H1 (cell line): Measurements from ENCODE around the gene THAP11. TPM values are rescaled to one million over a fixed set of nuclear protein-coding genes. Genes with fewer than 3 reads are reported as not detected.

ENCODE experiments used
- CTCF ChIA-PET: fragments of 300-600 bp; sonication (Branson Sonifier 250); formaldehyde crosslinking; loops from one replicate; lab custom pipeline; 2021; ENCODE audit not compliant: partially characterized antibody; lab: Charles Lee
- POLR2A ChIA-PET: fragments of 300-600 bp; sonication (Branson Sonifier 250); formaldehyde crosslinking; loops from one replicate; lab custom pipeline; 2021; ENCODE audit warnings: inconsistent platforms; ENCODE audit not compliant: partially characterized antibody; lab: Charles Lee
- DNase-seq, 2 experiments: peaks; one replicate each; pipeline versions ENCODE4 v3.0.0 to v3.0.0-alpha.2; 2010 to 2022; ENCODE audit warnings: low spot score in 2 of 2, low read depth in 1 of 2, mixed read lengths in 1 of 2
- FAIRE-seq: peaks from 2 replicates; lab custom pipeline; 2011; peaks lifted over from hg19 to GRCh38; lab: Jason Lieb, UNC
- H2AFZ ChIP-seq: 2 replicates; pipeline ENCODE4 v1.8.1; 2012; ENCODE audit warnings: low read length, inconsistent platforms
- H2AK5ac ChIP-seq: 2 replicates; pipeline ENCODE4 v1.6.1; 2013; ENCODE audit warnings: low read depth, low read length
- H2BK120ac ChIP-seq: replicated peaks from 2 replicates; pipeline ENCODE3; 2013; ENCODE audit warnings: low read depth, low read length, inconsistent platforms
- H2BK12ac ChIP-seq: 2 replicates; pipeline ENCODE4 v1.6.1; 2013; ENCODE audit warnings: low read depth, low read length
- H2BK15ac ChIP-seq: 2 replicates; pipeline ENCODE4 v1.6.1; 2013; ENCODE audit warnings: low read length
- H2BK20ac ChIP-seq: 2 replicates; pipeline ENCODE4 v1.6.1; 2013; ENCODE audit warnings: low read length
- H2BK5ac ChIP-seq: 2 replicates; pipeline ENCODE4 v1.6.1; 2013; ENCODE audit warnings: low read depth, low read length
- H3K14ac ChIP-seq: 2 replicates; pipeline ENCODE4 v1.6.1; 2013; ENCODE audit warnings: inconsistent platforms; ENCODE audit not compliant: insufficient read length
- H3K18ac ChIP-seq: 2 replicates; pipeline ENCODE4 v1.6.1; 2013; ENCODE audit warnings: low read length; ENCODE audit errors: extremely low read depth
- H3K23ac ChIP-seq: 2 replicates; pipeline ENCODE4 v1.6.1; 2013; ENCODE audit warnings: inconsistent platforms; ENCODE audit not compliant: insufficient read length
- H3K23me2 ChIP-seq: 2 replicates; pipeline ENCODE4 v1.6.1; 2013; ENCODE audit warnings: low read depth, low read length
- H3K27ac ChIP-seq: 2 replicates; pipeline ENCODE4 v1.6.1; 2011; ENCODE audit warnings: low read depth, low read length, inconsistent platforms
- H3K27me3 ChIP-seq, 4 experiments: replicated peaks in 1 of 4; 1 replicate in 1 of 4; 2 replicates in 3 of 4; pipeline versions ENCODE4 v1.6.1 to v1.8.1; 2011 to 2013; ENCODE audit warnings: low read length in 3 of 4, mild to moderate bottlenecking in 3 of 4, inconsistent platforms in 2 of 4, mixed read lengths in 2 of 4, moderate library complexity in 1 of 4; ENCODE audit not compliant: control insufficient read depth in 3 of 4, insufficient read depth in 3 of 4; ENCODE audit errors: extremely low read depth in 1 of 4
- H3K36me3 ChIP-seq, 4 experiments: 2 replicates each; pipeline versions ENCODE4 v1.6.1 to v1.8.1; 2011 to 2013; ENCODE audit warnings: mild to moderate bottlenecking in 4 of 4, low read length in 3 of 4, moderate library complexity in 2 of 4, control low read depth in 1 of 4, inconsistent platforms in 1 of 4; ENCODE audit not compliant: insufficient read depth in 4 of 4, control insufficient read depth in 2 of 4
- H3K4ac ChIP-seq: replicated peaks from 2 replicates; pipeline ENCODE3; 2013; ENCODE audit warnings: low read length, low read depth, mixed read lengths, inconsistent platforms; ENCODE audit not compliant: insufficient read length
- H3K4me1 ChIP-seq, 4 experiments: replicated peaks in 1 of 4; 1 replicate in 1 of 4; 2 replicates in 3 of 4; pipeline versions ENCODE4 v1.6.1 to v1.8.1; 2011 to 2013; ENCODE audit warnings: low read length in 3 of 4, inconsistent platforms in 2 of 4, mixed read lengths in 1 of 4; ENCODE audit not compliant: insufficient read depth in 4 of 4, control insufficient read depth in 3 of 4
- H3K4me2 ChIP-seq, 2 experiments: 2 replicates each; pipeline versions ENCODE4 v1.6.1 to v1.8.1; 2011 to 2013; ENCODE audit warnings: low read depth in 2 of 2, low read length in 2 of 2, control low read depth in 1 of 2, inconsistent platforms in 1 of 2, mild to moderate bottlenecking in 1 of 2; ENCODE audit not compliant: insufficient read depth in 1 of 2
- H3K4me3 ChIP-seq, 4 experiments: fragments of 200-600, 300-600 bp in 1 of 4; sonication (generic), shearing (Covaris generic), sonication (Bioruptor Twin) in 1 of 4; 2 replicates each; pipeline versions ENCODE4 v1.5.1 to v1.8.1; 2011 to 2016; ENCODE audit warnings: low read length in 4 of 4, low read depth in 3 of 4, control low read depth in 2 of 4, inconsistent platforms in 2 of 4, mild to moderate bottlenecking in 2 of 4, mixed read lengths in 1 of 4, moderate library complexity in 1 of 4; ENCODE audit not compliant: insufficient read depth in 2 of 4; ENCODE audit errors: extremely low read depth in 1 of 4
- H3K56ac ChIP-seq: replicated peaks from 2 replicates; pipeline ENCODE3; 2013; ENCODE audit warnings: low read depth, mild to moderate bottlenecking, mixed read lengths, low read length, inconsistent platforms; ENCODE audit not compliant: insufficient read length
- H3K79me1 ChIP-seq: 2 replicates; pipeline ENCODE4 v1.6.1; 2013; ENCODE audit warnings: low read depth, low read length, control low read depth
- H3K79me2 ChIP-seq, 2 experiments: 2 replicates each; pipeline versions ENCODE4 v1.6.1 to v1.8.1; 2012 to 2013; ENCODE audit warnings: low read length in 2 of 2, mild to moderate bottlenecking in 2 of 2, inconsistent platforms in 1 of 2; ENCODE audit not compliant: insufficient read depth in 2 of 2, control insufficient read depth in 1 of 2
- H3K9ac ChIP-seq, 4 experiments: replicated peaks in 1 of 4; 1 replicate in 1 of 4; 2 replicates in 3 of 4; pipeline versions ENCODE4 v1.6.1 to v1.8.1; 2011 to 2013; ENCODE audit warnings: low read depth in 3 of 4, low read length in 3 of 4, control low read depth in 2 of 4, mild to moderate bottlenecking in 2 of 4, moderate library complexity in 2 of 4, inconsistent platforms in 1 of 4; ENCODE audit errors: extremely low read depth in 1 of 4
- H3K9me3 ChIP-seq, 2 experiments: 2 replicates each; pipeline versions ENCODE4 v1.6.1 to v1.8.1; 2012 to 2013; ENCODE audit warnings: mild to moderate bottlenecking in 2 of 2, moderate library complexity in 2 of 2, control low read depth in 1 of 2, inconsistent platforms in 1 of 2, low read depth in 1 of 2, low read length in 1 of 2, mixed read lengths in 1 of 2; ENCODE audit not compliant: insufficient read depth in 2 of 2
- H4K20me1 ChIP-seq, 2 experiments: replicated peaks in 1 of 2; 2 replicates each; pipeline versions ENCODE3 to v1.8.1; 2011 to 2013; ENCODE audit warnings: inconsistent platforms in 2 of 2, low read length in 2 of 2, mild to moderate bottlenecking in 1 of 2; ENCODE audit not compliant: insufficient read depth in 2 of 2, control insufficient read depth in 1 of 2
- H4K5ac ChIP-seq: 2 replicates; pipeline ENCODE4 v1.6.1; 2013; ENCODE audit warnings: low read length, low read depth, mixed read lengths, inconsistent platforms; ENCODE audit not compliant: insufficient read length
- H4K8ac ChIP-seq: 2 replicates; pipeline ENCODE4 v1.8.0; 2013; ENCODE audit warnings: mild to moderate bottlenecking, moderate library complexity, low read length, inconsistent platforms; ENCODE audit not compliant: insufficient read depth; ENCODE audit errors: extremely low read depth
- H4K91ac ChIP-seq: replicated peaks from 2 replicates; pipeline ENCODE3; 2013; ENCODE audit warnings: low read length, mixed read lengths, inconsistent platforms; ENCODE audit not compliant: insufficient read length
- BCL11A ChIP-seq, 2 experiments: IDR thresholded peaks; one replicate each; pipeline ENCODE4 v1.6.1; 2011; ENCODE audit warnings: low read depth in 2 of 2, low read length in 2 of 2, mild to moderate bottlenecking in 2 of 2
- CREB1 ChIP-seq: IDR thresholded peaks from 2 replicates; pipeline ENCODE4 v1.6.1; 2012; ENCODE audit warnings: inconsistent platforms
- CTBP2 ChIP-seq: IDR thresholded peaks from 2 replicates; pipeline ENCODE4 v1.7.0; 2011; ENCODE audit warnings: borderline replicate concordance, mild to moderate bottlenecking, moderate library complexity, mixed read lengths, low read length; ENCODE audit not compliant: insufficient read depth, insufficient read length
- HDAC6 ChIP-seq: IDR thresholded peaks from one replicate; pipeline ENCODE4 v1.7.1; 2012; ENCODE audit warnings: low read depth, mild to moderate bottlenecking, inconsistent platforms, low read length, moderate library complexity
- JUN ChIP-seq: IDR thresholded peaks from 2 replicates; pipeline ENCODE4 v1.6.1; 2011; ENCODE audit warnings: low read depth, mild to moderate bottlenecking, improper control_type of control experiment, low read length
- PHF8 ChIP-seq: fragments of 200-600 bp; sonication (generic); conservative IDR thresholded peaks from 2 replicates; pipeline ENCODE4 v1.7.1; 2012; ENCODE audit warnings: low read depth, mild to moderate bottlenecking, inconsistent platforms, low read length, moderate library complexity
- SIRT6 ChIP-seq: IDR thresholded peaks from one replicate; pipeline ENCODE4 v1.7.1; 2012; ENCODE audit warnings: low read length, inconsistent platforms
- ZNF274 ChIP-seq: IDR thresholded peaks from 2 replicates; pipeline ENCODE4 v1.7.0; 2012; ENCODE audit warnings: low read length, borderline replicate concordance; ENCODE audit errors: extremely low read depth
- WGBS, 2 experiments: shearing (Covaris generic) in 1 of 2; methylation state at CpG; one replicate each; pipeline versions ENCODE4 v1.1.6 to v1.1.7; 2013 to 2015; ENCODE audit warnings: low lambda C conversion rate in 2 of 2, mixed read lengths in 2 of 2, inconsistent platforms in 1 of 2, low coverage in 1 of 2, missing lambda C conversion rate in 1 of 2; ENCODE audit not compliant: insufficient replicate concordance in 2 of 2, insufficient coverage in 1 of 2, insufficient read length in 1 of 2; ENCODE audit errors: extremely low coverage in 1 of 2, missing lambda C conversion rate in 1 of 2; 5-methylcytosine and 5-hydroxymethylcytosine counted together
- polyA plus RNA-seq, 7 experiments: library from polyadenylated mRNA; depleted of rRNA in 3 of 7; stranded (reverse) in 5 of 7; unstranded in 2 of 7; fragments of >200 nt in 5 of 7; fragments of 200-250 nt in 2 of 7; gene quantifications; 1 replicate in 5 of 7; 2 replicates in 1 of 7; 4 replicates in 1 of 7; pipeline versions ENCODE4 v1.2.1 to v1.2.3, GENCODE V29; 2011 to 2013; ENCODE audit warnings: missing spikeins in 2 of 7, mixed read lengths in 2 of 7
- total RNA-seq: library from RNA; stranded (reverse); fragmentation: NEBNext Ultra II Directional; extraction: Animal tissue kit (Norgen Biotek cat#: 25700); gene quantifications from 2 replicates; pipeline ENCODE4 v1.2.1, GENCODE V29; 2021
- TF ChIP-seq, protein P1 (sequence below), 3 experiments: IDR thresholded peaks; 1 replicate in 2 of 3; 2 replicates in 1 of 3; pipeline versions ENCODE4 v1.5.1 to v1.6.1; 2011; ENCODE audit warnings: low read length in 3 of 3, mild to moderate bottlenecking in 3 of 3, inconsistent platforms in 2 of 3, low read depth in 1 of 3, moderate library complexity in 1 of 3; ENCODE audit not compliant: insufficient read depth in 1 of 3; ENCODE audit errors: control extremely low read depth in 1 of 3

The THAP11 gene
- total and polyA plus RNA-seq, 2 of the 8 experiments (the other 6 are each of a cell fraction or from before 2014, with no cell fraction given) = 50.8 to 54.8 TPM

DNA sequence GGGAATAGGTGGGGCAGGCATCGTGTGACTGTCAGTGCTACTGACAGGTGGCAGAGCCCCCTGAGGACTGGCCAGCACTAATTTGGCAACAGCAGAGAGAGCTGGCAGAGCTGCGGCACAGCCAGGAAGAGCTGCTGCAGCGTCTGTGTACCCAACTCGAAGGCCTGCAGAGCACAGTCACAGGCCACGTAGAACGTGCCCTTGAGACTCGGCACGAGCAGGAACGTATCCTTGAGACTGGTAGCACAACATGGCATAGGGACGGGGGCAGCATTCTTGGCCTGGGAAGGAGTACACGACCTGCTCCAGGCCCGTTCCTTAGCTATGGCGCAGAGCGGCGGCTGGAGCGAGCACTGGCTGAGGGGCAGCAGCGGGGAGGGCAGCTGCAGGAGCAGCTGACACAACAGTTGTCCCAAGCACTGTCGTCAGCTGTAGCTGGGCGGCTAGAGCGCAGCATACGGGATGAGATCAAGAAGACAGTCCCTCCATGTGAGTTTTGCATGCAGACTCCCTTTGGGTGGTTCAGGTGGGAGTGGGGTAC lies 39.6 kb downstream of the THAP11 start:
- Histone ChIP-seq H3K23ac (no peak overlapping the region), H3K56ac (no peak overlapping the region), H4K20me1 (peaks cover 14 to 17% of the 10 kb centered on the region in 2 experiments), H3K79me2 (no peaks in the 10 kb centered on the region), H3K9me3 (no peaks in the 10 kb centered on the region), H2BK120ac (no peak overlapping the region), H3K4me1 (peaks cover 5 to 15% (median 11%) of the 10 kb centered on the region in 4 experiments), H4K5ac (no peak overlapping the region), H2AK5ac (no peak overlapping the region), H3K9ac (no peak overlapping the region), H3K18ac (no peak overlapping the region), H3K4me3 (no peak overlapping the region), H3K27ac (no peak overlapping the region), H2BK5ac (no peak overlapping the region), H2BK12ac (no peak overlapping the region), H3K23me2 (0 out of 2 replicates have a peak, but pooled peaks cover 2% of the 10 kb centered on the region), H2AFZ (no peak overlapping the region), H2BK20ac (no peak overlapping the region), H3K27me3 (no peaks in the 10 kb centered on the region), H3K79me1 (no peaks in the 10 kb centered on the region; the same call in 1 of the 2 replicates), H4K91ac (no peak overlapping the region), H2BK15ac (no peak overlapping the region), H3K36me3 (peaks cover 31 to 56% (median 48%) of the 10 kb centered on the region in 4 experiments), H3K4ac (no peak overlapping the region), H4K8ac (no peak overlapping the region), H3K4me2 (no peak overlapping the region), H3K14ac (no peak overlapping the region)
- ChIA-PET CTCF (interaction anchor here (0.6 to 21.8 kb wide), 13 partner anchors 8 to 218 kb away, joined by 3 to 623 read pairs (median 15); partner anchors contain the start of genes CTRL, EDC4, LCAT and PSMB10), POLR2A (interaction anchor here (0.6 to 6.3 kb wide), 5 partner anchors 8 to 48 kb away, joined by 3 to 43 read pairs (median 4); partner anchors contain the start of genes CTRL, EDC4 and PSKH1)
- no peak for FAIRE-seq
- no peak for DNase-seq
- WGBS, 2 experiments = 88% methylated on average over 19 of the region's 21 CpGs; no CpG with 5 or more reads in 1 of the 2 experiments
- TF ChIP-seq SIRT6 = no peak
- TF ChIP-seq, protein P1, sequence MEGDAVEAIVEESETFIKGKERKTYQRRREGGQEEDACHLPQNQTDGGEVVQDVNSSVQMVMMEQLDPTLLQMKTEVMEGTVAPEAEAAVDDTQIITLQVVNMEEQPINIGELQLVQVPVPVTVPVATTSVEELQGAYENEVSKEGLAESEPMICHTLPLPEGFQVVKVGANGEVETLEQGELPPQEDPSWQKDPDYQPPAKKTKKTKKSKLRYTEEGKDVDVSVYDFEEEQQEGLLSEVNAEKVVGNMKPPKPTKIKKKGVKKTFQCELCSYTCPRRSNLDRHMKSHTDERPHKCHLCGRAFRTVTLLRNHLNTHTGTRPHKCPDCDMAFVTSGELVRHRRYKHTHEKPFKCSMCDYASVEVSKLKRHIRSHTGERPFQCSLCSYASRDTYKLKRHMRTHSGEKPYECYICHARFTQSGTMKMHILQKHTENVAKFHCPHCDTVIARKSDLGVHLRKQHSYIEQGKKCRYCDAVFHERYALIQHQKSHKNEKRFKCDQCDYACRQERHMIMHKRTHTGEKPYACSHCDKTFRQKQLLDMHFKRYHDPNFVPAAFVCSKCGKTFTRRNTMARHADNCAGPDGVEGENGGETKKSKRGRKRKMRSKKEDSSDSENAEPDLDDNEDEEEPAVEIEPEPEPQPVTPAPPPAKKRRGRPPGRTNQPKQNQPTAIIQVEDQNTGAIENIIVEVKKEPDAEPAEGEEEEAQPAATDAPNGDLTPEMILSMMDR (IDR thresholded peaks at IDR 0.05; ENCODE audit: control extremely low read depth in 1 of 3, insufficient read depth in 1 of 3, low read depth in 1 of 3, low read length in 3 of 3) = no peak
- TF ChIP-seq ZNF274 = no peak
- no peak for TF ChIP-seq PHF8
- no peak for TF ChIP-seq HDAC6
- no peak for TF ChIP-seq BCL11A (IDR thresholded peaks at IDR 0.05; ENCODE audit: low read depth in 2 of 2, low read length in 2 of 2)
- TF ChIP-seq CTBP2 = no peak
- TF ChIP-seq CREB1 = no peak
- TF ChIP-seq JUN = no peak
